Stimulated activated CD4-positive, alpha-beta T cell treated with anti-CD3 and anti-CD28 coated beads, Interleukin-15, amount 100 ng/mL, for 48 hours (primary cell): ENCODE measurements around the gene MMP28.
"Not testable (repeated sequence)": the region's sequence is repeated elsewhere in the genome, so short reads cannot be mapped to it uniquely, and the experiment has no call there.

ENCODE experiments used
- DNase-seq, 2 donors: peaks; one replicate each; pipeline ENCODE4 v3.0.0-alpha.2; 2020; ENCODE audit warnings: low read depth in 2 of 2

MMP28 gene

GRCh38 chr17:35766489-35766877, 29.0 kb downstream of the MMP28 start:
- no peak for DNase-seq

- no peak for DNase-seq
Observed at GRCh38 chr17:35765756-35766488, 29.5 kb downstream of the MMP28 start.

DNA sequence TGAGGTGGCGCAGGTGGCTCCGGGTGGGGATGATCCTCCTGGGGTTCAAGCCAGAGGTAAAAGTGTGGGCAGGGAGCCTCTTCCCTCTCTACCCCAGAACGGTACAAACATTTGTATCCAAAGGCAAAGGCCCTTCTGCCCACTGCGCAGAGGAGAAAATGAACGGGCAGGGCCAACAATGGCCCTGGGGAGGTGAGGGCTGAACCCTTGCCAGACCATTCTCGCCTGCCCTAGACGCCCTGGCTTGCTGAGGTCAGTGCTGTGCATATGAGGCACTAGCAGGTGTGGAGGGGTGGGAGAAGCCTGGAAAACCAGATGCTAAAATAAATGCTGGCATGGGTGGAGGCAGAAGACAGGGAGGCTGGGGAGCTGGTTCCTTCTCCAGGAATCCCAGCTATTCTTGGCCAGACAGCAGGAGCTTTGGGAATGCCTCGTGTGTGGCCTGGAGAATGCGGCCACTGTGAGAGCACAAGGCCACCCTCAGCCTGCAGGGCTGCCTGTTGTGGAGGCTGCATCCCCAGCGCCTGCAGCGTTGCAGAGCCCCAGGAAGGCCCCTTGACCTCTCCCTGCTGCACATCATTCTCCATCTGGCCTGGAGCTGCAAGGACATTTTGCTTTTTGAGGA, 30.2 kb downstream of the MMP28 start:
- DNase-seq: no peak

DNA sequence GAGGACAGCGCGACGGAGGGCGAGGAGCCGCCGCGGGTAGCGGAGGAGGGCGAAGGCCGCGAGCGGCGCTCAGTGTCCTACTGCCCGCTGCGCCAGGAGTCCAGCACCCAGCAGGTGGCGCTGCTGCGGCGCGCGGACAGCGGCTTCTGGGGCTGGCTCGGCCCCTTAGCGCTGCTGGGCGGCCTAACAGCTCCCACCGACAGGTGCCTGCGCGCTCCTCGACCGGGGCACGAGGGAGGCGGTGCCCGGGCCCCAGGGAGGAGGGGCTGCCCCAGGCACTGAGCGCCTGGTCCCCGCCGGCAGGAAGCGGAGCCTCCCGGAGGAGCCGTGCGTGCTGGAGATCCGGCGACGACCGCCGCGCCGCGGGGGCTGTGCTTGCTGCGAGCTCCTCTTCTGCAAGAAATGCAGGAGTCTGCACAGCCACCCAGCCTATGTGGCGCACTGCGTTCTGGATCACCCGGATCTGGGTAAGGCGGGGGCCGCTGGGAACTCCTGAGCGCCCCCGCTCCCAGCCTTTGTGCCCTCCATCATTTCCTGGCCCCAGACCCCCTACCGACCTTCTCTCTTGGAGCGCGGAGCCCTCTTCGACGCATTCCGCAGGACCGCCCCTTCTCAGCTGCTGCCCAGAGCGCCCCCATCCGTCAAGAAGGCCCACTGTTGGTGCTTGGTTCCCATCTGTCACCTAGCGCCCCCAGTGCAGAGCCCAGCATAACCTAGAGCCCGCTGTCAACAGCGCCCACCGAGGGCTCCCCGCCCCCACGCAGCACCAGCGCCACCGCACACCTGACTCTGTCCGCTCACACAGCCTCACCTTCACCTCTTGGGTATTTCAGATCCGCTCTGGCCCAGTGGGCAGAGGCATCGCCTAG, 31.1 kb downstream of the MMP28 start:
- DNase-seq: peak; percentile 74 to 86

- no peak for DNase-seq
Observed at GRCh38 chr17:35763767-35764122, 31.7 kb downstream of the MMP28 start.

GRCh38 chr17:35761601-35762000, 33.8 kb downstream of the MMP28 start:
- no peak for DNase-seq

DNA sequence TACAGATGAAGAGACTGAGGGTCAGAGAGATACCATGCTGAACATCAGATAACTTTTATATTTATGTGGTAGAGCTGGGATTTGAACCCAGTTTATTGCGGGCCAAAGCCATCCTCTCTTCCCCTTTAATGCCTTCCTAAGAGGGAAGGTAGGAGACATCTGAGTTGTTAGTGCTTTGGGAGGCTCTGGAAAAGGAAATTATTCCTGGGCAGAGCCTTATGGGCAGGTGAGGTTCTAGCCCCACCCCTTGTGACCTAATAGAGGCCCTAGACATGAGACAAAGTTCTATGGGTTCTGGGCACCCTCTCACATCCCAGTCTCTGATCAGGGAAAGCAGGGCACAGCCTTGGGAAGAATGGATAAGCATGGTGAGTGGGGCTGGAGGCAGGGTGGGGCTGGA, 34.9 kb downstream of the MMP28 start, which contains the start of gene C17orf50:
C17orf50 (plus strand) TSS at position 301 of the 400 bp plus-strand sequence; CDS start at position 356, 55 bp downstream.
- no peak for DNase-seq

- DNase-seq: no peak
Observed at GRCh38 chr17:35757243-35757642, 38.2 kb downstream of the MMP28 start.

DNA sequence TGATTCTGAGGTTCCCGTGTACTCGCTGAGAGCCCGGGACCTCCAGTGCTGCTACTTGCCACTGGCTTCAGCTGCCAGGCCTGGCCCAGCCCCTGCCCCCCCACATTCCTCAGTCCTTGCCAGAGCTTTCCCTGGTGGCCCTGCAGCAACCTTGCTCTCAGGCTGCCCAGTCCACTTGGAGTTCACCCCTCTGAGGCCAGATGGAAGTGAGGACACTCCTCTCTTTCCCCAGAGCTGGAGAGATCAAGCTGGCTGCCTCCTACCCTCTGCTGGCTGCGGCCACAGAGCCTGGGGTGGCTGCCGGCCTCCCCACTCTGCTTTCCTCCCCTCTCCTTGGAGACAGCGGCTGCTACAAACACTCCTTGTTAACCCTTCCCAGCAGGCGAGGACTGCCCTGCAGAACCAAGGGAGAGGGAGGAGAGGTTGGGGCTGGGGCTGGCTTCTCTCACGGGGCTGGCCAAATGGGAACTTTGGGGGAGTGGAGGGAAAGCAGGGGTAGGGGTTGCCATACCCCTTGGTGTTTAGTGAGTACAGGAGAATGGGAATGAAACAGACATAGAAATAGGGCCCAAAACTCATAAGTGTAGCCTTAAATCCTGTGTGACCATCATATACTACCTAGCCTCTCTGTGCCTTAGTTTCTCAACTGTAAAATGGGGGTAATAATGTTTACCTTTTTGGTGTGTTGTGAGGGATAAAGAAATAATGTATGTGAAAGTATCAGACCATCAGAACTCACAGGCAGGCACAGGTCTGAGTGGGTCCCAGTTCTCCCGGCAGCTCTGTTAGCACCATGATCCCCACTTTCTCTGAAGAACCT, 42.3 kb downstream of the MMP28 start, which contains the start of gene GAS2L2:
GAS2L2 (minus strand) TSS at position 295 of the 820 bp plus-strand sequence. CDS start 389 bp downstream, outside the sequence.
- DNase-seq: no peak

- no peak for DNase-seq
Observed at GRCh38 chr17:35752471-35752870, 43.0 kb downstream of the MMP28 start.

DNA sequence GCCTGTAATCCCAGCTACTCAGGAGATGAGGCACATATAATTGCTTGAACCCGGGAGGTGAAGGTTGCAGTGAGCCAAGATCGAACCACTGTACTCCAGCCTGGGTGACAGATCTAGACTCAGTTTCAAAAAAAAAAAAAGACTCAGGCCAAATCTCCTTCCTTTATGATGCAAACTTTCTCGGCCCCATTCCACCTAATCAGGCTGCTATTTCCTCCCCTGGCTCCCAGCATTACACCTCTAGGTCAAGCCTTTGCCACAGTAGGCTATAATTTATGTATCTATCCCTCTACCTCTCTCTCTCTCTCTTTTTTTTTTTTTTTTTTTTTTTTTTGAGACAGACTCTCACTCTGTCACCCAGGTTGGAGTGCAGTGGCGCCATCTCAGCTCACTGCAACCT, 43.9 kb downstream of the MMP28 start:
- DNase-seq: not testable (repeated sequence)

GRCh38 chr17:35750526-35751395, 44.7 kb downstream of the MMP28 start:
- no peak for DNase-seq

GRCh38 chr17:35749560-35750412, 45.7 kb downstream of the MMP28 start:
- peak in 1 of 2 donors; percentile 15 for DNase-seq

- DNase-seq: no peak
Observed at GRCh38 chr17:35748979-35749378, 46.5 kb downstream of the MMP28 start.

DNA sequence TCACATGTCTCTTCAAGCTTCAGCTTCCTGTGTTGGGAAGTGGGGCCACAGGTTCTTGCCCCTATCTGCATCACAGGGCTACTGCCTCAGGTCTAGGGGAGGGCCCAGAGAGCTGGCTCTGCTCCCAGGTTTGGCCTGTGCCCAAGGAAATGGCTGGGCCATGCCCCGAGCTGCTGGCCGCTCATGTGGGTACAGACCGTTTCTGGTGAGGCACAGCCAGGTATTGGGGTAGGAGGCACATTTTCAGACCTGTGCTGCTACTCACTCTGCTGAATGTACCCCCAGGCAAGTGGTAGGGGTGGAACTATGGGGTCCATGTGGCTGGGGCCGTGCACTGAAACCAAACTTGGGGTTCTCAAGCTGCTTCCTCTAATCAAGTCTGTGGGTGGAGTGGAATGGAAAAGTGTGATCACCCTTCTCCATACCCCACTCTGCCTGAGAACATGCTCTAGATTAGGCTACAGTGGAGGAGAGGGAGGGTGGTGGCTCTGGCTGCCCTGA, 47.0 kb downstream of the MMP28 start:
- DNase-seq: no peak

DNA sequence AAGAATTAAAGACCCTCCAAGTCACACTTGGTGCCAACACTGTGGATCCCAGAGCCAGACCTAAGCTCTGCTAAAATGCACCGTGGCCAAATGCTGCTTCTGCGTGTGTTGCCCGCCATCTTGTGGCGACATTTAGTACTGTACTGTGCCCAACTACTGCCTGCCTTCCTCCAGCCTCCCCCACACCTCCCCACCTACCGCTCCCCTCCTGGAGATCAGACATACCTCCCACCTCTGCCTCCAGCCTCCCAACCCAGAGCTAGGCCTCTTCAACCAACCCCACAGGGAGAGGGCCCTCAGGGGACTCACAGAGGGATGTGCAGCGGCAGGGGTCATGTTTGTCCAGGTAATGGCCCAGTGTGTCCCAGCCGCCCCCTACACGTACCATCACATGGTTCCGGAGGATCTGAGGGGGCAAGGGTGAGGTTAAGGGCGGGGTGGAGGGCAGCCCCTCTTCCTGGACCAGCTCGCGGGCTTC, 47.9 kb downstream of the MMP28 start:
- DNase-seq: peak; percentile 52 to 76

DNA sequence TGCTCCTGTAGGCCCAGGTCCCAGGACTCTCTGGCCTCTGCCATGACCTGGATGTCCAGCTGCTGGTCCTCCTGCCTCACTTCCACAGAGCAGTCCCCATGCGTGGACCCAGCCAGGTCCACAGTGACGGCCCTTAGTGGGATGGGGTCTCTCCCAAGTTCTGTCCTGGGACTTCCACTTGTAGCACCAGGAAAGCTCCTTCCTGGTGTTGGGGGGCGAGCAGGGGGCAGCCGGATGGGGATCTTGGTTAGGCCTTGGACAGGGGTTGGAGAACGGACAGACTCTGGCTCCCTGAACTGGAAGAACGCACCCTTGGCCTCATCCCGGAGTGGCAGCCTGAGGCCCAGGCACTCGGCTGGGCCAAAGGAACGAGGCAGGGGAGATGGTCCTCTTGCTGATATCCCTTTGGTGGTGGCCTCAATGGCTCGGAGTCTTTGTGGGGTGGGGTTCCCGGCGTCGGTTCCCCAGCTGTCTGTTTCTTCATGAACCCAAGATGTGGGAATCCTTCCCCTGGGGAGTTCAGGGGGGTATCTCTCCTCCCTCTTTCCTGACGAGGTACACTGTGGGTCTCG, 49.6 kb downstream of the MMP28 start:
- DNase-seq: no peak

DNA sequence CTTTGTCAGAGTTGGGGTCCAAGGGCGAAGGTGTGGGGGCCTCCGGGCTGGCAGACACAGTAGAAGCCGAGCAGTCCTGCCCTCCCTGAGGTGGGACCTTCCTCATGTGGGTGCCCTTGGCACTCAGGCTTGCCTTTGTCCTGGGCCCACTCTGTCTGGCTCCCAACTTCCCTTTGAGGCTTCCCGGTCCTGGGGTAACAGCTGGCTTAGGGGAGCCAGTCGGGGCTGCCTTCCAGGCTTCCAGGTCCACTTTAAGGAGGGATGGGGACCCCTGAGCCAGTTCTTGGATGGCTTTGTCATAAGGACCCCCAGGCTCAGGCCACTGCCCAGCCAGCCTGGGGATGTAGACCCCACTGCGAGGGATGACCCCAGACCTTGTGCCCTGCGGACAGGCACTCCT, 50.2 kb downstream of the MMP28 start:
- no peak for DNase-seq

DNA sequence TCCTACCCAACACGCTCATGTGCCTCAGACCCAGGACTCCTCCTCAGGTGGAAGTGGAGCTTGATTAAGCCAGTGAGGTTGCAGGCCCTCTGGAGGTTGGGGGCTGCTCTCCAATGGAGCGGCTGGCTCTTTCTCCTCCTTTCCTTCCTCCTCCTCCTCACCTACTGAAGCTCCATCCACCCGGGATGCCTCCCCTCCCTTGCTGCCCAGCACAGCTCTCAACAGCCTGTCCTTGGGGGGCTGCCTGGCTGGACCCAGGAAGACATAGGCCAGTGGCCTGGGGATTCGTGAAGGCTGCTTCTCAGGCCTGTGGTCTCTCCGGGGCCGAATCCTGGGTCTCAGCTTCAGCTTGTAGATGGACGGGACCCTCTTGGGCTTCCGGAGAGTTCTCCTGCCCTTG, 50.6 kb downstream of the MMP28 start:
- no peak for DNase-seq
